Measurements from ENCODE around the gene SLC37A1. TPM values are rescaled to one million over a fixed set of nuclear protein-coding genes. Genes with fewer than 3 reads are reported as not detected.

Gene SLC37A1
- total RNA-seq, 4 donors from 2014 or later: 2.3 to 8.8 (median 6.3) TPM

GRCh38 chr21:42558368-42558767 lies 44.7 kb downstream of the SLC37A1 start:
- TF ChIP-seq POLR2A (IDR thresholded peaks at IDR 0.05) (no peak), CTCF (IDR thresholded peaks at IDR 0.05) (no peak)
- DNase-seq: no peak
- Histone ChIP-seq H3K27ac (no peak overlapping the region), H3K36me3 (no peaks in the 10 kb centered on the region), H3K4me3 (no peak overlapping the region), H3K4me1 (no peaks in the 10 kb centered on the region), H3K9me3 (no peaks in the 10 kb centered on the region), H3K27me3 (no peaks in the 10 kb centered on the region)
- intact Hi-C loops (cut with DNase I; ENCODE audit: low total_unique reads): no loop called here

DNA sequence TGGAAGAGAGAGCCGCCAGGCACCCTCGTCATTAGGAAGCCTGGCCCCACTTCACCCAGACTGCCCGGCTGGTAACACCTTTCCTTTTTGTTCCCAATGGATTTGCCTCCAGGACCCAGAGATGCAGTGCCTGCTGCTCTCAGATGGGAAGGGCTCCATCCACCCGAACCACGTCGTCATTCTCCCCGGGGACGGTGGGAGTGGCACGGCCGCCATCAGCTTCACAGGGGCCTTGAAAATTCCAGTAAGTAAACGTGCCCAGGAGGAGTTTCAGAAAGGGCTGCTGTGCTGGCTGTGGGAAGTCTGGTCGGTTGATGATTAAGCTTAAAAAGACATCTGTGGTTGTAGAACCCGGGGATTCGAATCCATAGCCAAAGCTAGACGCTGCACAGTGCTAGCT lies 45.2 kb downstream of the SLC37A1 start:
- intact Hi-C loops (cut with DNase I; ENCODE audit: low total_unique reads): no loop called here
- TF ChIP-seq CTCF (IDR thresholded peaks at IDR 0.05) (no peak), POLR2A (IDR thresholded peaks at IDR 0.05) (no peak)
- no peak overlapping the region for H3K4me3 ChIP-seq
- peak in 1 of 2 donors; percentile 4 for DNase-seq
- no peak overlapping the region for H3K27ac ChIP-seq
- no peaks in the 10 kb centered on the region for H3K36me3 ChIP-seq
- H3K4me1 ChIP-seq: no peaks in the 10 kb centered on the region
- no peaks in the 10 kb centered on the region for H3K9me3 ChIP-seq
- no peaks in the 10 kb centered on the region for H3K27me3 ChIP-seq

GRCh38 chr21:42559326-42559725 lies 45.7 kb downstream of the SLC37A1 start:
- Histone ChIP-seq H3K4me1 (no peaks in the 10 kb centered on the region), H3K9me3 (no peaks in the 10 kb centered on the region), H3K36me3 (no peaks in the 10 kb centered on the region), H3K27ac (no peak overlapping the region), H3K27me3 (no peaks in the 10 kb centered on the region), H3K4me3 (no peak overlapping the region)
- TF ChIP-seq CTCF (IDR thresholded peaks at IDR 0.05) (no peak), POLR2A (IDR thresholded peaks at IDR 0.05) (no peak)
- DNase-seq: peak in 1 of 2 donors; percentile 3
- intact Hi-C loops (cut with DNase I; ENCODE audit: low total_unique reads): no loop called here

GRCh38 chr21:42560517-42561179 lies 47.0 kb downstream of the SLC37A1 start:
- TF ChIP-seq POLR2A (IDR thresholded peaks at IDR 0.05): no peak
- Histone ChIP-seq H3K27ac (no peak overlapping the region), H3K27me3 (no peaks in the 10 kb centered on the region), H3K4me1 (no peaks in the 10 kb centered on the region), H3K4me3 (no peak overlapping the region), H3K36me3 (no peaks in the 10 kb centered on the region), H3K9me3 (no peaks in the 10 kb centered on the region)
- intact Hi-C loops (cut with DNase I; ENCODE audit: low total_unique reads): no loop called here
- no peak for DNase-seq

GRCh38 chr21:42561762-42562650 lies 48.4 kb downstream of the SLC37A1 start:
- Histone ChIP-seq H3K27ac (no peak overlapping the region), H3K9me3 (no peaks in the 10 kb centered on the region), H3K4me3 (no peak overlapping the region), H3K36me3 (no peaks in the 10 kb centered on the region), H3K4me1 (no peaks in the 10 kb centered on the region), H3K27me3 (no peaks in the 10 kb centered on the region)
- intact Hi-C loops (cut with DNase I; ENCODE audit: low total_unique reads): no loop called here
- TF ChIP-seq CTCF (IDR thresholded peaks at IDR 0.05) (no peak), POLR2A (IDR thresholded peaks at IDR 0.05) (no peak)
- DNase-seq: no peak

All from uterus (tissue), 4 donors.